GM12878 (cell line): ENCODE results near the gene BAX.

Source experiments
- HDAC6 ChIP-seq: fragments of 200-600 bp; sonication (generic); IDR thresholded peaks from one replicate; pipeline ENCODE4 v1.8.0; 2017; ENCODE audit warnings: antibody characterized with exemption; ENCODE audit not compliant: unreplicated experiment
- LARP7 ChIP-seq: fragments of 450-650 bp; IDR thresholded peaks from 2 replicates; pipeline ENCODE4 v1.6.1; 2017; ENCODE audit warnings: mild to moderate bottlenecking
- POLR2AphosphoS5 ChIP-seq: IDR thresholded peaks from 2 replicates; pipeline ENCODE4 v1.6.1; 2011; ENCODE audit warnings: mild to moderate bottlenecking, low read length, inconsistent platforms
- TF ChIP-seq, protein P1 (sequence below): fragments of 450-650 bp; IDR thresholded peaks from 2 replicates; pipeline ENCODE4 v1.6.1; 2016; ENCODE audit warnings: mild to moderate bottlenecking, moderate library complexity, borderline replicate concordance

DNA sequence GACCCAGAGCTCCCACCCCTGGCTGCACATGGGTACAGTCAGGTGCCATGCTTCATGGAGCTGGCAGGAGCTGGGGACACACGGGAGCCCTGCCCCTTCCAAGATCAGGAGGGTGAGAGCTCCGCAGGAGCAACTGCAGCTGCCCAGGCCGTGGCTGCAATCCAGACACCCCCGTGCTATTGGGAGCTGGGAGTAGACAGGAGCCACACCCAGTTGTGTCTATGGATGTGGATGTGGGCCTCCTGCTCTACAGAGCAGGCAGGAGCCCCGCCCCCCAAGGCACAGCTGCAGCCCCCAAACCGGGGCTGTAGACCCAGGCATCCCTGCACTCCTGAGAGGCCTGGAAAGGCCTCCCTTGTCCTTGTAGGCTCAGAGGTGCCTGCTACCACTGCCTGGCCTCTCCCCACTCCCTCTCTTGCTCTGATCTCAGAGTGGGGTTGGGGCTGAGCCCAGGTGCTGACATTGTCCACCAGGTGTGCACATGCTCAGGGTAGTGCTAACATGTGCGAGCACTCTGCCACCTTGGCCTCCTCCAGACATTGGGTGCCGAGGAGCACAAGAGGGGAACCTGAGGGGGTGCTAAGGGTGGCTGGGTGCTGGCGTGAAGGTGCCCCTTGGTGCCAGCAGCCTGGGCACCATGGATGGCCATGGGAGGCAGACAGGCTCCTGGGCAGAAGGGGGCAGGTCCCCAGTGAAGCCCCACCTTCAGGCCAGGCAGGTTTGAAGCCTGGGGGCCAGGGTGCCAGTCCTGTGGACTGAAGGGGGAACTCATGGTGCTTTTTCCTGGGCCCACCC, 8.0 kb upstream of the BAX start:
- TF ChIP-seq HDAC6 (no peak), POLR2AphosphoS5 (no peak), LARP7 (no peak)
- TF ChIP-seq, protein P1, sequence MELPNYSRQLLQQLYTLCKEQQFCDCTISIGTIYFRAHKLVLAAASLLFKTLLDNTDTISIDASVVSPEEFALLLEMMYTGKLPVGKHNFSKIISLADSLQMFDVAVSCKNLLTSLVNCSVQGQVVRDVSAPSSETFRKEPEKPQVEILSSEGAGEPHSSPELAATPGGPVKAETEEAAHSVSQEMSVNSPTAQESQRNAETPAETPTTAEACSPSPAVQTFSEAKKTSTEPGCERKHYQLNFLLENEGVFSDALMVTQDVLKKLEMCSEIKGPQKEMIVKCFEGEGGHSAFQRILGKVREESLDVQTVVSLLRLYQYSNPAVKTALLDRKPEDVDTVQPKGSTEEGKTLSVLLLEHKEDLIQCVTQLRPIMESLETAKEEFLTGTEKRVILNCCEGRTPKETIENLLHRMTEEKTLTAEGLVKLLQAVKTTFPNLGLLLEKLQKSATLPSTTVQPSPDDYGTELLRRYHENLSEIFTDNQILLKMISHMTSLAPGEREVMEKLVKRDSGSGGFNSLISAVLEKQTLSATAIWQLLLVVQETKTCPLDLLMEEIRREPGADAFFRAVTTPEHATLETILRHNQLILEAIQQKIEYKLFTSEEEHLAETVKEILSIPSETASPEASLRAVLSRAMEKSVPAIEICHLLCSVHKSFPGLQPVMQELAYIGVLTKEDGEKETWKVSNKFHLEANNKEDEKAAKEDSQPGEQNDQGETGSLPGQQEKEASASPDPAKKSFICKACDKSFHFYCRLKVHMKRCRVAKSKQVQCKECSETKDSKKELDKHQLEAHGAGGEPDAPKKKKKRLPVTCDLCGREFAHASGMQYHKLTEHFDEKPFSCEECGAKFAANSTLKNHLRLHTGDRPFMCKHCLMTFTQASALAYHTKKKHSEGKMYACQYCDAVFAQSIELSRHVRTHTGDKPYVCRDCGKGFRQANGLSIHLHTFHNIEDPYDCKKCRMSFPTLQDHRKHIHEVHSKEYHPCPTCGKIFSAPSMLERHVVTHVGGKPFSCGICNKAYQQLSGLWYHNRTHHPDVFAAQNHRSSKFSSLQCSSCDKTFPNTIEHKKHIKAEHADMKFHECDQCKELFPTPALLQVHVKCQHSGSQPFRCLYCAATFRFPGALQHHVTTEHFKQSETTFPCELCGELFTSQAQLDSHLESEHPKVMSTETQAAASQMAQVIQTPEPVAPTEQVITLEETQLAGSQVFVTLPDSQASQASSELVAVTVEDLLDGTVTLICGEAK, result no peak
